ENCODE results near the gene MAML3.
A peak's percentile ranks its signal among the peaks of the same experiment; 100 is the strongest.

Gene MAML3

DNA sequence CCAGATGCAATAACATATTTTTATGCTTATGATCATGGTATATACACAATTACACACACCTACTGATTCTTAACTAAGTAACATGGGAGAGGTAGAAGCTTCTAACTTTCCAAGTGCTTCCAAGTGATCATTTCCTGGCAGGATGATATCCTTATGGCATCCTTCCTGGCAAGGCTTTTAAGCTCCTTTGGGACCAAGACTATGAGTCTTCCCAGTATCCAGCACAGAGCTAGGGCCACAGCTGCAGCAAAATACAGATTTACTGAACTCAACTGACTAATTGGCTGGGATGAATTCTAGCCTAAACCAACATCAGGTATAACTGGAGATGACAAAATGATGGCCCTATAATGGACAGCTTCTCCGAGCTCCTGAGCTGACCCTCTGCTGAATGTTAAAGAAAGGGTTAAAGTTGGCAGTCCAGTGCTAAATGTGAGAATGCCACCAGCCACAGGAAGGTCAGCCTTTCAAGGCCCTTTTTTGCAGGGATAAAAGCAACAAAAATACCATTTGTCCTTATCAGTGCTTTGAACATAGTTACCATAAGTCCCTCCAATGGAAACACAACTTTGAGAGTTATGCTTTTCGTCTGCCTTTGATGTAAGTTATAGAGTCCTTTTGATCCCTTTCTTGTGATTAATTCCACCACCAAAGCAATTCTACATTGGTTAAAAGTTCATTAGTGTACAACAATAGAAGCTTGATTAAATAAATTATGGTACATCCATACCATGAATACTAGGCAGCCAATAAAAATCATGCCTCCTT, 415.0 kb downstream of the MAML3 start:
- DNase-seq: no peak

DNA sequence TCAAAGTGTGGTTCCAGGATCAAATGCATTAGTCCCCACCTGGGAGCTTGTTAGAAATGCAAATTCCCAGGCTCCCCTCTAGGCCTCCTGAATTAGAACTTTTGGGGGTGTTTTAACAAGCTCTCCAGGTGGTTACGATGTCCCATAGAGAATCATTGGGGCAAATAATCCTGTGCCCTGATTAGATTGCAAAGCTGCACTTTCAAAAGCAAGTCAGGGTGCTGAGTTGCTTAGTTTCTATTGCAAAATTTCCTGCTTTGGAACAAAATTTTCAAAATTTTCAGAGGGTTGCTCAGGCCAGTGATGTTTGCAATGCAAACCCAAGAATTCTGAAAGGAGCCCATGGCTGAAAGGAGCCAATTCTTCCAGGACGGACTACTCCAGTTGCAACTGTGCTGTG, 417.3 kb downstream of the MAML3 start:
- DNase-seq: no peak

DNA sequence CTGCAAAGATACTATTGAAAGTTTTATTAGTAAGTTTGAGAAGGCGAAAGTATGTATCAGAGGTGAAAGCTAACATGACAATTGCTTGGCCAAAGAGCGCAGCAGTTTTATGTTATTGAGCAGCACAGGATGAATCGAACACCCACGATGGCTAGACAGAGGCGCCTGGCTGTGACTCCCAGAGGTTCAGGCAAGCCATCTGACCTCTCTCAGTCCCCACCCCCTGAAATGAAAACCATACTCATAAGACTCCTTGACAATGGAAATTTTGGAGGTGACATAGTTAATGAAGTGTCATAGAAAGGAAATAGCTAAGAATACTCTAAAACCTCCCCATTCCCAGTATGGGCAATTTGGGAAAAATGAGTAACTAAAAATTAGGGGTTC, 417.7 kb downstream of the MAML3 start:
- no peak for DNase-seq

DNA sequence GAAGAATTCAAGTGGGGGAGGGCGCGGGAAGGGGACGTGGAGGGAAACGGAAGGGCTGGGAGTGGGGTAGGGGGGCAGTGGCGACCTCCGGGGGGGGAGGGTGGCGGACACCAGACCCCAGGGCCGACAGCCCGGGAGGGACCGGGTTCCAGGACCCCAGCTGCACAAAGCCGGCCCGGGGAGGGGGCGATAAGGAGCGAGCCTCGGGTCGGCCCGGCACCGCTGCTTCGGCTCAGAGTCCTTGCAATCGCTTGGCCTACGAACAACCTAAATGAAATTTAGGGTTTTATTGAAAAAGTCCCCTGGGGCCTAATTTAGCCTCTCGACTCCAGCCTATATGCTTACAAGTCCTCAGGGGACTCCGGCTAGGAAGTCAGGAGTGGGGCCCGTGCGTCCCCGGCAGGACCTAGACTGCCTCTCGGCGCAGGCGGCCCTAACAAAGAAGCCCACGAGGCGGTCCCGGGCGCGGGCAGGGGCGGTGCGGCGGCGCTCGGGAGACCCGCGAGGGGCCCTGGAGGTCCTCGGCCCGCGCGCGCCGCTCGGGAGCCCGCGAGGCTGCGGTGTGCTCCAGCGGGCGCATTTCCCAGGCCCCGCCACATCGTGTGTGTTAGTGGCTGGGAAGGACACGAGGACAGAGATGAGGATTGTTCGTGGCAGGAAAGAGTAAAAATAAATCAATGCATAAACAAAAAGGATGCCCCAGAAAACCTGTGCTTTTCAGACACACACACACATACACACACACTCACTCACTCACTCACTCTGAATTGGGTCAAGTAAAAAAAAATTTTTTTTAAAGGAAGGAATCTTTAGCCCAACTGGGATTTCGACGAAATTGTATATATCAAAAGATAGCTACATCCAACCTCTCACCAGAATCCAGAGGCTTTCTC, 418.4 kb downstream of the MAML3 start:
- no peak for DNase-seq

GRCh38 chr4:139734875-139735380, 419.1 kb downstream of the MAML3 start:
- DNase-seq: peak; percentile 87

DNA sequence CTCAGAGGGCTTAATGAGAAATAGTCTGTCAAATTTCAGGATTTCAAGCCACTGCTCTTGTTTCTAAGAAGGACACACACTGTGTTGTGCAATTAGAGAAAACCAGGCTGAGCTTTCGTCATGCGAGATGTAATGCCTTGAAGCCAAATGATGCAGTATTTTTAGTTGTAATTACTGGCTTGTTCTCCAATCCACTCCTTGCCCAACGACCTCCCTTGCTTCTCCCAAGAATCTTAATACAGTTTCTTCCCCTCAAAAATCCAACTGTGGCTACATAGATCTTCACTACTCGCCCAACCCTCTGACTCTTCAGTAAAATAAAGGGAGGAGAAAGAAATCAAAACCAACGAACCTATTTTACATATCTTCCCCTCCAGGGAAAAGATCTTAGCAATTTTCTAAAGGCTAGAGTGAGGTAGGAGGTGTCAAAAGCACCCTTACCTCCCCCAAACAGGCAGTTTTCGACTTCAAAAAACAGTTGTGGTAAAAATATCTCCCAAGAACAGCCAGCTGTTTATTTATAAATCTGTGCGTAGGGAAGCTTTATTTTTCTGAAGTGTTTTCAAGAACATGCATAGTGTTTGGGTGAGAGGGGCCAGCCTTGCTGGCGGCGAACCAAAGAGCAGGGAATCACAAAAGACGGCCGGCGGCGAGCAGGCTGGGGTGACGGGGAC, 419.6 kb downstream of the MAML3 start:
- DNase-seq: peak; percentile 33

DNA sequence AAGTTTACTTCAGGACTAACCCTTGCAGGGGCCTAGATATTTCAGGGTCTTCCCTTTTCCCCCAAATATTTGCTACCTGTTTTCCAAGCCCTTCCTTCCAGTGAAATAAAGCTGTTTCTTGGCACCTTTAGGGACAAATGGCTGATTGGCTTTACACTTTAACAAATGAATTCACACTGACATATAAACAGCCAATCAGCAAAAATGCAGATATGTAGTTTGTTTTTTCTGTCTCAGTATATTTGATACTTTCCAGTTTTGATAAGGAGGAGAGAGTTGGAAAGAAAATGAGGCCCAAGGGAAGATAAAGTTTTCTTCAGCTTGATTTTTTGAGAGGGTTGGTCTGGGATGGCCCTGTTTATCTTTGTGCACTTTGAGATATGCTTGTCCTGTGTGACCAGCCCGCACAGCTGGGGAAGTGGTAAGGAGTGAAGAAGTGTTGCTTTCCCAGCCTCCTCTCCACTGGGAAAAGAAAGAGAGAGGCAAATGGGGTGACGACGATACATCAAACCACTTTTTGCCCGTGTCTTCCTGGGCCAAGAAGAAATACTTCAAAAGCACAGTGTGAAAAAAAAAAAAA, 420.9 kb downstream of the MAML3 start:
- DNase-seq: no peak

GRCh38 chr4:139728840-139729239, 425.1 kb downstream of the MAML3 start:
- DNase-seq: no peak

- no peak for DNase-seq
These were observed 425.8 kb downstream of the MAML3 start for GRCh38 chr4:139728146-139728545.

DNA sequence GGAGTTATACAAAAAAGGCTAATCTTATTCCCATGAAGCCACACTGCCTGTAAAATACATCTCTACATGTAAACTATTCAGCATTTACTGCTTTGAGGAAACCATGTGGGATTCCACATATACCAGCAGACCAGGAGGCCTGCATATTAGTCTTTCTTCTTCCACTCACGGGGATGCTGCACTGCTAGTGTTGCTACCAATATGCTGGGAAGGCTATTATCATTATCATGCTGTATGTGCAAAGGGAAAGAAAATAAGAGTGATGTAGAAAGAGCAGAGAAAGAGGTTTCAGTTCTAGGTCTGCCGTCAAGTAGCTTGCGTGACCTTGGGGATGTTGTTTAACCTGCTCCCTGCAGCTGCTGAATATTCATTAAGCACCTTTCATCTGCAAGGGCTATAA, 427.4 kb downstream of the MAML3 start:
- DNase-seq: peak; percentile 41

DNA sequence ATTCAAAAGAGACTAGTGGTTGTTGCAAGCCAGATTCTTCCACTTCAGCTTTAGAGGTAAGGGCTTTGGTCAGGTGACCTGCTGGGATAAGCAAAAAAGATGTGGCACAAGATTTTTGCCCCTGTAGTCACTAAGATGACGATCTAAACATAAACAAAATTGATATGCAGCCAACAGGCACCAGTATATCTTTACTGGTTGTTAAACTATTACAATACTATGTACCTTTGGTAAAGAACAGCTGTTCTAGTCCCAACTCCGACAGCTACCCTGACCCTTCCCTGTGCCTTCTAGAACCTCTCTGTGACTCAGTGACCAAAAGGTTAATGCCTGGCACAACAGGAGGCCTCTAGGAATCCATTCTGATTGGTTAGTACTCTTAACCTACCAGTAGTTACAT, 428.7 kb downstream of the MAML3 start:
- DNase-seq: no peak

GRCh38 chr4:139721789-139722188, 432.2 kb downstream of the MAML3 start:
- DNase-seq: no peak

GRCh38 chr4:139720806-139721205, 433.2 kb downstream of the MAML3 start:
- no peak for DNase-seq

DNA sequence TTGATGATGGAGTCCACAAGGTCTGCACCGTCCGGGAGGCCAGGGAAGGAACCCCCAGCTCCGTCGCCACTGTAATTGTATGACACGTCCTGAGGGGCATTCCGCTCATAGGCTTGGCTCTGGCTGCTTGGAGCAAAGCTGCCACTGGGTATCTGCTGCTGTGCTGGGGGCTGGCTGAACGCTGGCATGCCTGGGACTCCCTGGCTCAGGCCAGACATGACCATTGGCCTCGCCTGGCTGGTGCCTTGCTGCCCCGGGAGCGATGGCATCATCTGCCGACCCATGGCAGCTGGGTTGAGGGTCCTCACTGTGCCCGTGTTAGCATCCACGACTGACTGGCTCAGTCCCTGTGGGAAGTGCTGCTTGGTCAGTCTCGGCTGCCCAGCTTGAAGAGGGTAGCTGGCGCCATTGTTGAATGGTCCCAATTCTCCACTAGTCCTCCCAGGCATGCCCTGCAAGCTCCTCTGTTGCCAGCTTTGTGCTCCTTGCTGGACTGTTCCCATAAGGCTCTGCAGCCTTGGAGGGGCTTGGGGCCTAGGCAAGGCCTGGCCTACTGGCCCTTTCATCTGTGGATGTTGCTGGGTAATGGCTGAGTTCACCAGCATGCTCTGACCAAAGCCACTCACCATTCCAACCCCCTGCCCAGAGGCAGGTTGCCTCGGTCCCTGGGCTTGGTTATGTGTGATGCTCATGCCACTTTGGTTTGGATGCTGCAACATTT, 434.4 kb downstream of the MAML3 start:
- DNase-seq: no peak

GRCh38 chr4:139718833-139719232, 435.2 kb downstream of the MAML3 start:
- no peak for DNase-seq

DNA sequence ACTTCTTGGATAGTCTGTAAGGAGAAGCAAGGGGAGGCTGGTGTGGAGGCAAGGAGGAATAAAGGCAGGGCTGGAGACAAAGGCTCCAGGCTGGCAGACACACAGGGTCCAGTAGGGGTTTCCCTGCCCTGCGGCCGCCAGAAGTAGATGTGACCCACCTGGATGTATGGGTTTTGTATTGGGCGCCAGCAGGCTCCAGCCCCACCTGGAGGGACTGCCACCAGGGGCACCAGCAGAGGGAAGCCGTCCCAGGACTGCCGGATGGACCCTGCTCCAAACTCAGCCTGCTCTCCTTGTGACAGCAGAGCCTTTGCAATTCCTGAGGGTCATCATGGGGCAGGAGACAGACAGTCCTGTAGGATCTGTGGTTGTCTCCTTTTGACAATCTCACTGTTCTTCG, 435.6 kb downstream of the MAML3 start:
- no peak for DNase-seq

- no peak for DNase-seq
These were observed 438.1 kb downstream of the MAML3 start for GRCh38 chr4:139715746-139716391.

GRCh38 chr4:139712882-139713281, 441.1 kb downstream of the MAML3 start:
- DNase-seq: no peak

GRCh38 chr4:139711461-139711860, 442.5 kb downstream of the MAML3 start:
- DNase-seq: no peak

DNA sequence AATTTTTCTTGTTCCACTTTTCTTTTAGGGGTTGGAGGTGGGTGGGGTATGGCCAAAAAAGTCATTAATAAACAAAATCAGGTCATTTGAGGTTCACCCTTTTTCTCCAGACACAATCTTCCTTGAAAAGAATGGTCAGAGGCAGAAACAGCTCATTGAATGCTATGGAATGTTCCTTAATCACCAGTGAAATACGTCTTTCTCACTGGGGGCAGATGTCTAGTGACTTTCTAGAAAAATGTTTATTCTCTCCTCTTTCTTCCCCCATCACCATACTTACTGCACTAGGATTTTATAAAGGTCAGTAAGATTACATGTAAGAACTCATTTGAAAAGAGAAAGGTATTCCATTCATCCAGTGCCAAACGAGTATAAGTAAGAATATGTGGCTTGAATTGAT, 443.9 kb downstream of the MAML3 start:
- DNase-seq: no peak

DNA sequence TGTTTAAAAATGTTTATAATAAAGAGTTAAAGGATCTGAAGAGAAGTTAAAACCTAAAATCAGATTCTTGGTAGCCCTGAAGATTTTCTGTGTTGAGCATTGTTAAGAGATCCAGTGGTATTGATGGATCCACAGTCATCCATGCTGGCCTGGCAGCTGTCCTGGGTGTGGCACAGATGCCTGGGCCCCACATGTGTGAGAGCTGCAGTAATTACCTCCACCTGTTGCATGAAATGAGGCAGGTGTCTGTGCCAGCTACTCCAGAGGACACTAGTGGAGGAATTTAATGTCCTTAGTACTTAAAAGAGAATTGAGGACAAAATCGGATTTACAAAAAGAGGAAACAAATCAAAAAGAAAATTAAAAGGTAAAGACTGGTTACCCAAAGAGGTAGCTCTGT, 444.3 kb downstream of the MAML3 start:
- DNase-seq: no peak

Data from NCI-H2227 treated with DMSO at 0.1 percent for 48 hours (cell line).